PC-3 (cell line): ENCODE results near the gene TP53. TPM values are rescaled to one million over a fixed set of nuclear protein-coding genes. Genes with fewer than 3 reads are reported as not detected.

Source experiments
- ATAC-seq: fragments of 200-7000 bp; cut with Tn5 transposase; 2 replicates; pipeline ENCODE4 v1.9.1; 2020; ENCODE audit warnings: mild to moderate bottlenecking, moderate library complexity
- BruUV-seq: library from RNA; stranded (reverse); fragments of 400-500 nt; replicated peaks from 2 replicates; lab custom pipeline; 2021; lab: Mats Ljungman, UMichigan
- CTCF ChIA-PET: fragments of 300-600 bp; sonication (Branson Sonifier 250); formaldehyde crosslinking; loops from one replicate; lab custom pipeline; 2022; ENCODE audit warnings: antibody characterized with exemption; lab: Charles Lee
- POLR2A ChIA-PET: fragments of 300-600 bp; sonication (Branson Sonifier 250); formaldehyde crosslinking; loops from one replicate; lab custom pipeline; 2022; ENCODE audit warnings: antibody characterized with exemption; ENCODE audit not compliant: unreplicated experiment; lab: Charles Lee
- DNase-seq: peaks from one replicate; pipeline ENCODE4 v3.0.0-alpha.2; 2015
- H2AFZ ChIP-seq: fragments of 300-600 bp; sonication (generic); 2 replicates; pipeline ENCODE4 v1.6.0; 2016; ENCODE audit warnings: antibody characterized with exemption, low read length
- H3F3A ChIP-seq: fragments of 300-600 bp; sonication (generic); one replicate; pipeline ENCODE4 v1.6.0; 2017; ENCODE audit warnings: antibody characterized with exemption, low read length, control low read depth, mild to moderate bottlenecking; ENCODE audit not compliant: unreplicated experiment
- H3K27ac ChIP-seq: fragments of 300-600 bp; sonication (generic); 2 replicates; pipeline ENCODE4 v1.5.1; 2016; ENCODE audit warnings: mild to moderate bottlenecking, low read length
- H3K27me3 ChIP-seq: fragments of 300-600 bp; sonication (generic); 2 replicates; pipeline ENCODE4 v1.6.1; 2016; ENCODE audit warnings: low read length, mixed read lengths
- H3K36me3 ChIP-seq: fragments of 300-600 bp; sonication (generic); 2 replicates; pipeline ENCODE4 v1.6.1; 2016; ENCODE audit warnings: low read depth, mixed run types, low read length, mixed read lengths
- H3K4me1 ChIP-seq: fragments of 300-600 bp; sonication (generic); 2 replicates; pipeline ENCODE4 v1.5.1; 2016; ENCODE audit warnings: low read length; ENCODE audit not compliant: insufficient read depth
- H3K4me2 ChIP-seq: fragments of 300-600 bp; sonication (generic); 2 replicates; pipeline ENCODE4 v1.6.0; 2016; ENCODE audit warnings: low read length
- H3K4me3 ChIP-seq: fragments of 300-600 bp; sonication (generic); 2 replicates; pipeline ENCODE4 v1.5.1; 2016; ENCODE audit warnings: mild to moderate bottlenecking, low read length, mixed read lengths
- H3K79me2 ChIP-seq: fragments of 300-600 bp; sonication (generic); 2 replicates; pipeline ENCODE4 v1.6.1; 2017; ENCODE audit warnings: low read length, mixed read lengths
- H3K9ac ChIP-seq: fragments of 300-600 bp; sonication (generic); 2 replicates; pipeline ENCODE4 v1.6.0; 2016; ENCODE audit warnings: mild to moderate bottlenecking, low read length
- H3K9me2 ChIP-seq: fragments of 300-600 bp; sonication (generic); replicated peaks from 2 replicates; pipeline ENCODE4 v1.6.1; 2016; ENCODE audit warnings: mixed run types, low read length, mixed read lengths
- H3K9me3 ChIP-seq: fragments of 300-600 bp; sonication (generic); 2 replicates; pipeline ENCODE4 v1.6.1; 2016; ENCODE audit warnings: low read length, mixed read lengths
- H4K20me1 ChIP-seq: fragments of 300-600 bp; sonication (generic); 2 replicates; pipeline ENCODE4 v1.6.1; 2016; ENCODE audit warnings: low read length, mixed read lengths
- CTCF ChIP-seq: fragments of 300-600 bp; sonication (generic); conservative IDR thresholded peaks from 2 replicates; pipeline ENCODE4 v1.5.1; 2017; ENCODE audit warnings: antibody characterized with exemption, low read depth, mild to moderate bottlenecking, low read length
- EZH2 ChIP-seq: fragments of 300-600 bp; sonication (generic); IDR thresholded peaks from one replicate; pipeline ENCODE4 v1.6.1; 2017; ENCODE audit warnings: antibody characterized with exemption, mild to moderate bottlenecking, low read length; ENCODE audit not compliant: unreplicated experiment
- EZH2phosphoT487 ChIP-seq: fragments of 300-600 bp; sonication (generic); IDR thresholded peaks from 2 replicates; pipeline ENCODE4 v1.6.1; 2018; ENCODE audit warnings: mild to moderate bottlenecking, antibody characterized with exemption, low read length, borderline replicate concordance
- intact Hi-C: fragments of 100-400 bp; cut with micrococcal nuclease; formaldehyde crosslinking; loops from 2 replicates; pipeline ENCODE4 v1.9.0; 2023
- total RNA-seq: library from RNA; depleted of rRNA; stranded (reverse); fragments of >200 nt; gene quantifications from 2 replicates; pipeline ENCODE4 v1.2.3, GENCODE V29; 2014

Gene TP53
- total RNA-seq, 1 experiment from 2014 or later: 3.4 TPM

GRCh38 chr17:7633093-7633492, 54.2 kb downstream of the TP53 start:
- ATAC-seq: no peak

GRCh38 chr17:7632492-7632894, 54.8 kb downstream of the TP53 start:
- intact Hi-C loops: loop anchor here (5.0 kb wide), 1 partner anchor 55 kb away; the partner anchor contains the start of genes TP53 and WRAP53
- Histone ChIP-seq H3F3A (no peaks in the 10 kb centered on the region), H3K4me3 (no peak overlapping the region), H3K4me2 (no peak overlapping the region), H3K27me3 (no peaks in the 10 kb centered on the region), H3K9me3 (no peaks in the 10 kb centered on the region), H4K20me1 (no peaks in the 10 kb centered on the region), H3K9ac (no peak overlapping the region), H3K27ac (no peak overlapping the region), H3K36me3 (no peaks in the 10 kb centered on the region), H2AFZ (peak overlapping the region; percentile 61; the same call in 1 of the 2 replicates), H3K79me2 (0 out of 2 replicates have a peak, but pooled peaks cover under 1% of the 10 kb centered on the region), H3K4me1 (no peaks in the 10 kb centered on the region), H3K9me2 (no peaks in the 10 kb centered on the region)
- no TSS peak for BruUV-seq
- ChIA-PET CTCF (interaction anchor here (0.6 to 1.9 kb wide), 3 partner anchors 19 to 56 kb away, joined by 6 to 8 read pairs (median 6); partner anchors contain the start of gene WRAP53), POLR2A (no interaction called here)
- TF ChIP-seq CTCF (peak; percentile 56), EZH2phosphoT487 (no peak)
- DNase-seq (peak; percentile 58), ATAC-seq (peak; percentile 63)

More at GRCh38 chr17:7633093-7633492, 54.2 kb downstream of the TP53 start:
- Histone ChIP-seq H2AFZ (no peak overlapping the region), H3K27me3 (no peaks in the 10 kb centered on the region), H3K4me1 (no peaks in the 10 kb centered on the region), H3F3A (no peaks in the 10 kb centered on the region), H3K9me3 (no peaks in the 10 kb centered on the region), H3K9me2 (no peaks in the 10 kb centered on the region), H3K79me2 (no peaks in the 10 kb centered on the region), H3K4me3 (no peak overlapping the region), H3K9ac (no peak overlapping the region), H3K36me3 (no peaks in the 10 kb centered on the region), H3K27ac (no peak overlapping the region), H4K20me1 (no peaks in the 10 kb centered on the region), H3K4me2 (no peak overlapping the region)
- intact Hi-C loops: loop anchor here (5.0 kb wide), 1 partner anchor 54 kb away; the partner anchor contains the start of genes TP53 and WRAP53
- ChIA-PET POLR2A (no interaction called here), CTCF (interaction anchor here (0.9 to 1.9 kb wide), 2 partner anchors 40 to 55 kb away, joined by 6 to 8 read pairs; partner anchors contain the start of gene WRAP53)
- TF ChIP-seq CTCF: no peak
- no peak for TF ChIP-seq EZH2phosphoT487
- no peak for TF ChIP-seq EZH2
- no TSS peak for BruUV-seq
- DNase-seq: no peak
